MM.1S (cell line): ENCODE data around the gene CEP85L.

Source experiments
- CTCF ChIP-seq: fragments of 300-600 bp; sonication (generic); IDR thresholded peaks from 2 replicates; pipeline ENCODE4 v1.5.1; 2016; ENCODE audit warnings: antibody characterized with exemption, low read length, mixed read lengths
- EZH2 ChIP-seq: fragments of 300-600 bp; sonication (generic); optimal IDR thresholded peaks from 2 replicates; pipeline ENCODE3; 2017; ENCODE audit warnings: low read depth, mild to moderate bottlenecking, antibody characterized with exemption, low read length, mixed read lengths

DNA sequence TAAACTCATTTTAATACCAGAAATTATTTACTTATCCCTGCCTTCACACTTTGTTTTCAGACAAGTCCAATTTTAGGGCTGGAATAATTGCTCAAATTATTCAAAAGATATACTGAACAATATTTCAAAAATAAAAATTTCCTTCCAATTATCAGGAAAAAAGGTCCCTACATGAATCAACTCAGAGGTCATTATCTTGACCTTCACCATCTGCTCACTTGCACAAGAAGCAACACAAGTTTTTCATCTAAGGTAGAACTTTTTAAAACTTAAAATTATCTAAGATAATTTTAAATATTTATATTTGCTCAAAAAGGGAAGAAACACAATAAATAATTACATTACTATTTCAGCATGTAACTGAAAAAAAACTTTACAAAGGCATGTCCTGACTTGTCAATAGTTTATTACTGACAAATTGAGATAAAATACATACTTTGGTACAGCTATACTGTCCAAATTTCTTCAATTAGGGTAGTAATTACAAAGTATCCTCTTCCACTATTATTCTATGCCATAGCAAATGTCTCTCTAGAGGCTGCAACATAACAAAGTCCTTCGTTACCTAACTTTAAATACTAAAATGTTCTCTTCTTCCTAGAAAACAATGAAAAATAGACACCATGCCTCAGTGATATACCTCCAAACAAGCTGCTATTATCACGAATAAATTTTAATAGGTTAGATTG is 2.4 kb downstream of the CEP85L start:
- TF ChIP-seq CTCF (no peak), EZH2 (no peak)
